ENCODE measurements around the gene TNRC6C.

The TNRC6C gene

DNA sequence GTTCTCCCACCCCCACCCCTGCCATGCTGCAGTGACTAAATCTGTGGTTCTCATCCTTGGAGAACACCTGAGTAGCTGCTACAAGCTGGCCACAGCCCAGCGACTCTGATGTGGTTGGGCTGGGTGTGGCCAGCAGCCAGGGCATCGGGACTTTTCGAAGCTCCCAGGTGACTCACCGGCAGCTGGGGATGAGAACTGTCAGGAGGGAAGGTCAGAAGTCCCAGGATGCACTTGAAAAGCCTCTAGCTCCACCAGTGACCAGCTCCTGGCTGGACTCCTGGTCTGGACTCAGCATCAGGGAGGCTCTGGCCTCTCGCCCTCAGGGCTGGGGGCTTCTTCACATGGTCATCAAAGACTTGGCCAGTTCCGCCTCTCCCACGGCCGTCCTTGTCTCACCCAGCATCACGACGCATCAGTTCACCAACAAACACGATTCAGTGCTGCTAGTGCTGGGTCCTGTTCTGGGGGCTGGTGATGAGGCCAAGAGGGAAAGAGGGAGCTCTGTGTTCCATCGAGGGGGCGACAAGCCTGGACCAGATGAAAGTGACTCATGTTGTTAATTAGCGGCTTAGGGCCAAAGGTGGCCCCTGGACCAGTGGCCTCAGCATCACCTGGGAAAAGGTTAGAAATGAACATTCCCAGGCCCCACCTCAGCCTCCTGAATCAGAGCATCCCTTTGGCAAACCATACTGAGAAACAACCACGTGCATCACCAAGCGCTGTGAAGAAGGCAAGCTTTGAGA, 183.8 kb downstream of the TNRC6C start:
- Histone ChIP-seq H3K4me3 (ENCODE audit: low read length) (no peak overlapping the region), H3K4me1 (ENCODE audit: control insufficient read depth, low read depth, low read length) (no peaks in the 10 kb centered on the region), H3K27me3 (ENCODE audit: control insufficient read depth, insufficient read depth, low read length) (no peaks in the 10 kb centered on the region), H3K36me3 (ENCODE audit: control insufficient read depth, low read depth, low read length) (no peaks in the 10 kb centered on the region), H3K9me3 (ENCODE audit: control insufficient read depth, low read depth, low read length) (no peaks in the 10 kb centered on the region), H3K9ac (ENCODE audit: low read length) (no peak overlapping the region), H3K27ac (ENCODE audit: low read length) (no peak overlapping the region)

DNA sequence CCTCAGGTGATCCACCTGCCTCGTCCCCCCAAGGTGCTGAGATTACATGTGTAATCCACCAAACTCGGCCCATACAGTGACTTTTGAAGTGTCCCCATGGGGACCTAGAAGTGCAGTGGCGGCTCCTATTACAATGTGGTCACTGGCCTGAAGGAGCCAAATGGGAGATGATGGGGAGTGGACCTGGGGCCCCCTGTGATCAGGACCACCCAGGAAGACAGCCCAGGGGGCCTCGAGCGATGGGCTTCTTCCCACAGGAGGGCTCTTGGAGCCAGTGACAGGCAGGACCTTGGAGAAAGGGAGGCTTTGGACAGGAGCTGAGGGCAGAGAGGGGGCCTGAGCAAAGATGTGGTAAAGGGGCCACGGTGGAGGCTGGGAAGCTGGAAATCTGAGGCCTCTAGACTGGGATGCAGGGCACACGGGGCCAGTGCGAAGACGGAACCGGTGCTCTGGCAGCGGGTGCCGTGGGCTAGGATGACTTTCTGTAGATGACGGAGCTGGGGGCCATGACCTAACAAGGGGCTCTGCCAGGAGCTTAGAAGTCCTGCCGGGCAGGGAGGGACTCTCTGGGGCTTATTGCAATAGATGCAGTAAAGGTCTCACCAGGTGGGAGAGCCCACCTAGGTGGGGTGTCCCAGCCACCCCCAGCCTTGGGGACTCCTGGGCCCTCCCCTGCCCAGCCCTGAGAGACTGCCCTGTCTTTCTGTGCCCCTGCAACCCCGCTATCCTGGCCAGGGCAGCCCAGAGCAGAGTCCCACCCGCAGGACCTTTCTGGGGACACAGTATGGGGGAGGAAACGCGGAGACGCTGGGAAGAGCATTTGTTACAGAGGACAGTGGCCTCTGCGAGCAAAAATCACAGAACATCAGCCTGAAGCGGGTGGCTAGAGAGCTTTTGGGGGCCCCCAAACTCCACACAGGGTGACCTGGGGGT, 185.0 kb downstream of the TNRC6C start:
- Histone ChIP-seq H3K9ac (ENCODE audit: low read length) (no peak overlapping the region), H3K27me3 (ENCODE audit: control insufficient read depth, insufficient read depth, low read length) (no peaks in the 10 kb centered on the region), H3K4me3 (ENCODE audit: low read length) (no peak overlapping the region), H3K9me3 (ENCODE audit: control insufficient read depth, low read depth, low read length) (no peaks in the 10 kb centered on the region), H3K36me3 (ENCODE audit: control insufficient read depth, low read depth, low read length) (no peaks in the 10 kb centered on the region), H3K27ac (ENCODE audit: low read length) (no peak overlapping the region), H3K4me1 (ENCODE audit: control insufficient read depth, low read depth, low read length) (no peaks in the 10 kb centered on the region)

DNA sequence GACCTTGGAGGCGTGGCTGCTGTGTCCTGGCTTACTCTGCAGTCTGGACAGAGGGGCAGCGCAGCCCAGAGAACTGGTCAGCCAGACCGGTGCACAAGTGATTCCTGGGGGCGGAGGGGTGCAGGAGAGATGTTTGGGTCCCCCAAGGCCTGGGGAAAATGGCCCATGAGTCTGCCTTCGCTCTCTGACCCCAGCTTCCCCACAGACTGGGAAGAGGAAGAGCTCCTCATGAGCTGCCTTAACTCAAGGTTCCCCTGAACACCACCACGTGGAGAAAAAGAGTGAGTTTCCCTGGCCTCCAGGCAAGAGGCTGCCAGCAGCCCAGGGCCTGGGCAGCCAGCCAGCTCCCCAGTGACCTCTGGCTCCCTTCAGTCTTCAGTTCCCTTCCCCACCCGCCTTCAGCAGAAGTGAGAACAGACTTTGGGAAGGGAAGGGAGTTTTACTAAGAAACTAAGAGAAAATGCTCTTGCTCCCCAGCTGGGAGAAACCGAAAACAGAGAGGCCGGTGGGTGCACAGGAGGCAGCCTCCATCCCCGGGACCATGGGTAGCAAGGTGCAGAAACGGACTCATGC, 185.7 kb downstream of the TNRC6C start:
- H3K4me1 ChIP-seq (ENCODE audit: control insufficient read depth, low read depth, low read length), result no peaks in the 10 kb centered on the region
- no peaks in the 10 kb centered on the region for H3K36me3 ChIP-seq (ENCODE audit: control insufficient read depth, low read depth, low read length)
- no peaks in the 10 kb centered on the region for H3K27me3 ChIP-seq (ENCODE audit: control insufficient read depth, insufficient read depth, low read length)
- H3K27ac ChIP-seq (ENCODE audit: low read length), result no peak overlapping the region
- H3K9me3 ChIP-seq (ENCODE audit: control insufficient read depth, low read depth, low read length), result no peaks in the 10 kb centered on the region
- H3K4me3 ChIP-seq (ENCODE audit: low read length), result no peak overlapping the region
- no peak overlapping the region for H3K9ac ChIP-seq (ENCODE audit: low read length)

DNA sequence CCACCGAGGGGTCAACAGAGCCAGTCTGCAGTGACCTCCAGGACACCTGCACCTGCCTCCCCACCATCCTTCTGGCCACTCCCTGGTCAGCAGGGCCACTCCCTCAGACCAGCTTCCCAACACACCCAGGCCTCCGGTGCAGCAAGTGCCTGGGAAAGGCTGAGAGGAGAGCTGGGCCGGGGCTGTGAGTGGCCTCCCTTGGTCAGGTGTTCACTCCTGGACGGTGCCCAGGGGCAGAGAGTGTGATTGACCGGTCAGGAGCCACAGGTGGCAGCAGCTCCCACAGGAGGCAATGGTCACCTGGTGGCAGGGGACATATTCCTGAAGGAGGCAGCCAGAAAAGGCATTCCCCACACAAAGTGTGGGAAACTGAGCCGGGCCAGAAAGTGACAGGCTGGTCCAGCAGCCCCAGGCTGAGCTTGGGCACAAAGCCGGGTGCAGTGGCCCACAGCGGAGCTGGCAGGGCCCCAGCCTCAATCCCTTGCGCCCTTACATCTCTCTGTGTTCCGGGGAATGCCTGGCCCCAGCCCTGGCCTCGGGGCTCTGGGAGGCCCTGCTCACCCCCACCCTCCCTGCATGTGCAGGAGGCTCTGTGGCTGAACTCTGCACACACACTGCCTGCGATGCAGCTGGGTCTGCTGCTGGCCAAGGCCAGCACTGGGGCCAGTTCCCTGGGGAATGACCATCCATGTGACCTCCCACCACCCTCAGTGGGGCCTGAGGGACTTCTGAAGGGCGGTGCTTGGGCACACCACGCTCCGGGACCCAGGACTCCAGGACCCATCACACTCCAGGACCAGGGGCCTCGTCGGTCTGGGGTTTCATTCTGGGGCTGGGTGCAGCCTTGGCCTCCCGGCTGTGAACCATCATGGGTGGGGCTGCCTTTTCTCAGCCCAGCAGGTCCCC, 186.5 kb downstream of the TNRC6C start:
- Histone ChIP-seq H3K9ac (ENCODE audit: low read length) (no peak overlapping the region), H3K27me3 (ENCODE audit: control insufficient read depth, insufficient read depth, low read length) (no peaks in the 10 kb centered on the region), H3K27ac (ENCODE audit: low read length) (no peak overlapping the region), H3K4me3 (ENCODE audit: low read length) (no peak overlapping the region), H3K4me1 (ENCODE audit: control insufficient read depth, low read depth, low read length) (no peaks in the 10 kb centered on the region), H3K36me3 (ENCODE audit: control insufficient read depth, low read depth, low read length) (no peaks in the 10 kb centered on the region), H3K9me3 (ENCODE audit: control insufficient read depth, low read depth, low read length) (no peaks in the 10 kb centered on the region)

DNA sequence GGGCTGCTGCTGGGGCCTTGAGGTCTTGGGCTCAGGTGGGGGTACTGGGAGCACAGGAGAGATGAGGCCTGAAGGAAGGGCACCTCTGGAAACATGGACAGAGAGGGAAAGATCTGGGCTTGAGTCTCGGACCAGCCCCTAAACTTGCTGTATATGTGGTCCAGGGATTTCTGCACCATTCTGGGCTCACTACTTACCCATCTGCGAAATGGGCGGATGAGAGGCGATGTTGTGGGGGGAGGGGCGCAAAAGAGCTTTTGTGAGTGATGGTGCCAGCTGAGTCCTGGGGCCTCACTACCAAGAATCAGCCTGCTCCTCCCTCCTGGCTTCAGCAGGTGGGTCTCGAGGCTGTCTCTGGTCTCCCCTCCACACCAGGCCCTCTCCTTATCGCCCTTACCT, 188.0 kb downstream of the TNRC6C start:
- H3K4me1 ChIP-seq (ENCODE audit: control insufficient read depth, low read depth, low read length), result no peaks in the 10 kb centered on the region

DNA sequence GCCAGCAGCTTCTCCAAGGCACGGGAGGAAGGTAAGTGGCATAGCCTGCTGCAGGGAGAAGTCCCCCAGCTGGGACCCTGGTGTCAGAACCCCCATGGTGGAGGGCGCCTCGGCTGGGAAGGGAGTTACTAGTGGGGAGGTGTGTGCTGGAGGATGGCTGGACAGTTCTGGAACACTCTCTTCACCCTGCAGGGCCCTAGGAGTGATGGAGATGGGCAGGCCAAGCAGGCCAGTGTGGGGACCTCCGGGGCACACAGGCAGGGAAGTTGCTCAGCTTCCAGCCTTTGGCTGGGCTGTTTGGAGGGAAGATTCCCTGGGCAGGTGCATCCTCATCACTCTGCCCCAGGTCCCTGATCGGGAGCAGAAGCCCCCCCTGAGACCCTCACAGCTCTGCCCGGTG, 188.4 kb downstream of the TNRC6C start:
- no peak overlapping the region for H3K9ac ChIP-seq (ENCODE audit: low read length)

More for the DNA sequence above, 188.0 kb downstream of the TNRC6C start:
- no peak overlapping the region for H3K27ac ChIP-seq (ENCODE audit: low read length)
- H3K4me3 ChIP-seq (ENCODE audit: low read length), result no peak overlapping the region
- no peaks in the 10 kb centered on the region for H3K9me3 ChIP-seq (ENCODE audit: control insufficient read depth, low read depth, low read length)
- no peaks in the 10 kb centered on the region for H3K36me3 ChIP-seq (ENCODE audit: control insufficient read depth, low read depth, low read length)
- H3K9ac ChIP-seq (ENCODE audit: low read length), result no peak overlapping the region
- no peaks in the 10 kb centered on the region for H3K27me3 ChIP-seq (ENCODE audit: control insufficient read depth, insufficient read depth, low read length)

DNA sequence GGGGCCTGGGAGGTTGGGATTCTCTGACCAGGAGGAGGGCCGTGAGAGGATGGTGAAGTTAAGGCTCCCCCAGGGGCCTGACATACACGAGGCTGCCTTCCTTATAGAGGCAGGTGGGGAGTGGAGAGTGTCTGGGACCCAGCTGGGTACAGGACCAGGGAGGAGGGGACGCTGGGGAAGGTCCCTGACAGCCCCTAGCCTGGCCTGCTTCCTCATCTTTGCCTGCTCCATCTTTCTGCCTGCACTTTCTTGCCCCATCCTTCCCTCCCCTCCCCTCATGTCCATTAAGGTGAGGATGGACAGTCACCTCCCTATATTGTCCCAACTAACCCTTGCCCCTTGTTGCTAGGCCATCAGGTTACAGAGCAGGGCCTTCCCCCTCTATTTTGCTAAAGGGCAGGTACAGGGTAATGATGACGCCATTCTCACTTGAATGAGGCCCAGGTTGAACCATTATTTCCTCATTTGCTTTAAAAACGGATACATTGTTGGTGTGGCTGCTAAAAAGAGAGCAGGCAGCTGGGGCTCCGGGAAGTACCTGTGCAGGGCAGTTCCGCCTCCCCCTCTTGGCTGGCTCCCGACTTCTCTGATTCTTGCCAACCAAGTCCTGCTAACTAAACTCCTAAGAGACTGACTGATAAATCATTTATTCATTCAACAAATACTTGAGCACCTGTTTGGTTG, 189.0 kb downstream of the TNRC6C start:
- Histone ChIP-seq H3K9ac (ENCODE audit: low read length) (no peak overlapping the region), H3K36me3 (ENCODE audit: control insufficient read depth, low read depth, low read length) (no peaks in the 10 kb centered on the region), H3K27me3 (ENCODE audit: control insufficient read depth, insufficient read depth, low read length) (no peaks in the 10 kb centered on the region), H3K4me1 (ENCODE audit: control insufficient read depth, low read depth, low read length) (no peaks in the 10 kb centered on the region), H3K27ac (ENCODE audit: low read length) (no peak overlapping the region), H3K9me3 (ENCODE audit: control insufficient read depth, low read depth, low read length) (no peaks in the 10 kb centered on the region), H3K4me3 (ENCODE audit: low read length) (no peak overlapping the region)

More for the DNA sequence above, 188.4 kb downstream of the TNRC6C start:
- no peaks in the 10 kb centered on the region for H3K4me1 ChIP-seq (ENCODE audit: control insufficient read depth, low read depth, low read length)
- no peak overlapping the region for H3K4me3 ChIP-seq (ENCODE audit: low read length)
- no peak overlapping the region for H3K27ac ChIP-seq (ENCODE audit: low read length)
- no peaks in the 10 kb centered on the region for H3K27me3 ChIP-seq (ENCODE audit: control insufficient read depth, insufficient read depth, low read length)
- no peaks in the 10 kb centered on the region for H3K36me3 ChIP-seq (ENCODE audit: control insufficient read depth, low read depth, low read length)
- no peaks in the 10 kb centered on the region for H3K9me3 ChIP-seq (ENCODE audit: control insufficient read depth, low read depth, low read length)

DNA sequence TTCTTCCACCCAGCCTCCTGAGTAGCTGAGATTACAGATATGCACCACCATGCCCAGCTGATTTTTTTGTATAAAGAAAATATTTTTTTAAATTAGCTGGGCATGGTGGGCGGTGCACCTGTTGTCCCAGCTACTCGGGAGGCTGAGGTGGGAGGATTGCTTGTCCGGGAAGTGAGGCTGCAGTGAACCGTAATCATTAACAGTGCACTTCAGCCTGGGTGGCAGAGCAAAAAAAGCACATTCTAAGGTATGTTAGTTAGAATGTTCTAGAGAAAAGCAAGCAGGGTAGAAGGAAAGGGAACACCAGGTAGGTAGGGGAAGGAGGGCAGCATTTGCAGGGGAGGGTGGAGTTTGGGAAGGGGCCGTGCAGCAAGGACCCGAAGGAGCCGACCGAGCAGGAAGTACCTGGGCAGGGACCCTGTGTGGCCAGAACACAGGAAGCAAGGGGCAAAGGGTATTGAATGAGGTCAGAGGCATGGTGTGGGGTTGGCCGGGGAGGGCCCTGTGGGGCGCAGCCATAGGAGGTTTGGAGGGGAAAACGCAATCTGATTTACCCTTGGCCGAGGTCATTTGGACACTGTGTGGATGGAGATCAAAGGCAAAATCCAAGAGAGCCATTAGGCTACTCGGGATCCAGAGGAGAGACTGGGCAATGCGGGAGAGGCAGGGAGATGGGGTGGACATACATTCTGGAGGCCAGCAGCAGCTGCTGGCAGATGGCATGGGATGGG, 189.9 kb downstream of the TNRC6C start:
- no peak overlapping the region for H3K4me3 ChIP-seq (ENCODE audit: low read length)

DNA sequence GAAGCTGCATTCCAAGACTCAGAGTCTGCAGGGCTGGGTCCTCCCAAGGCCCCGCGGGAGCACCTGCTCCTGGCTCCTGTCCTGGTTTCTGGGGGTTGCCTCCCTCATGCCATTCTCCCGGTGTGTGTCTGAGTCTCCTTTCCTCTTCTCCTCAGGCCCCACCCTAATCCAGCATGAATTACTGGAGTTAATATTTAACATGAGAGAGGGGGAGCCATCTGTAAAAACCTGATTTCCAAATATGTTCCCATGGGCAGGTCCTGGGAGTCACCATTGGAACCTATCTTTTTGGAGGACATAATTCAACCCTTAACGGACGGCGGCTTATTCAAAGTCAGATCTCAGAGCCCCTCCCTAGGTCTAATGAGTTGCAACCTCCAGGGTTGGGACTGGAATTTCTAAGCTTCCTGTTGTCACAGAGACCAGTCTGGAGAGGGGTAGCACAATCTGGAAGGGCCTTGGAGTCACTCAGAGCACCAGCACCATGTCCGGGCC, 193.1 kb downstream of the TNRC6C start:
- no peak overlapping the region for H3K9ac ChIP-seq (ENCODE audit: low read length)
- no peaks in the 10 kb centered on the region for H3K9me3 ChIP-seq (ENCODE audit: control insufficient read depth, low read depth, low read length)
- H3K36me3 ChIP-seq (ENCODE audit: control insufficient read depth, low read depth, low read length), result no peaks in the 10 kb centered on the region
- no peaks in the 10 kb centered on the region for H3K4me1 ChIP-seq (ENCODE audit: control insufficient read depth, low read depth, low read length)
- no peak overlapping the region for H3K4me3 ChIP-seq (ENCODE audit: low read length)
- no peaks in the 10 kb centered on the region for H3K27me3 ChIP-seq (ENCODE audit: control insufficient read depth, insufficient read depth, low read length)
- no peak overlapping the region for H3K27ac ChIP-seq (ENCODE audit: low read length)

More for the DNA sequence above, 189.9 kb downstream of the TNRC6C start:
- no peaks in the 10 kb centered on the region for H3K9me3 ChIP-seq (ENCODE audit: control insufficient read depth, low read depth, low read length)
- no peaks in the 10 kb centered on the region for H3K27me3 ChIP-seq (ENCODE audit: control insufficient read depth, insufficient read depth, low read length)
- no peaks in the 10 kb centered on the region for H3K36me3 ChIP-seq (ENCODE audit: control insufficient read depth, low read depth, low read length)
- no peak overlapping the region for H3K27ac ChIP-seq (ENCODE audit: low read length)
- no peak overlapping the region for H3K9ac ChIP-seq (ENCODE audit: low read length)
- no peaks in the 10 kb centered on the region for H3K4me1 ChIP-seq (ENCODE audit: control insufficient read depth, low read depth, low read length)
